Skeletal muscle tissue (tissue), 4 donors: ENCODE results near the gene NRL. TPM values are rescaled to one million over a fixed set of nuclear protein-coding genes. Genes with fewer than 3 reads are reported as not detected.

Source experiments
- H3K27ac ChIP-seq: one replicate; pipeline ENCODE4 v1.7.0; 2013; ENCODE audit warnings: mild to moderate bottlenecking, low read depth, low read length, inconsistent platforms
- H3K27me3 ChIP-seq, 3 donors: one replicate each; pipeline ENCODE4 v1.7.0; 2013; ENCODE audit warnings: low read length in 3 of 3; ENCODE audit not compliant: control insufficient read depth in 3 of 3, insufficient read depth in 3 of 3
- H3K36me3 ChIP-seq, 3 donors: one replicate each; pipeline ENCODE4 v1.7.0; 2013; ENCODE audit warnings: low read length in 3 of 3; ENCODE audit not compliant: control insufficient read depth in 3 of 3, insufficient read depth in 3 of 3
- H3K4me1 ChIP-seq, 3 donors: one replicate each; pipeline ENCODE4 v1.7.0; 2013; ENCODE audit warnings: low read length in 3 of 3, mild to moderate bottlenecking in 3 of 3; ENCODE audit not compliant: control insufficient read depth in 3 of 3, insufficient read depth in 3 of 3
- H3K4me3 ChIP-seq, 3 donors: one replicate each; pipeline ENCODE4 v1.7.0; 2013; ENCODE audit warnings: low read length in 3 of 3
- H3K9ac ChIP-seq, 3 donors: one replicate each; pipeline ENCODE4 v1.7.0; 2013; ENCODE audit warnings: low read length in 3 of 3, mild to moderate bottlenecking in 3 of 3, moderate library complexity in 2 of 3, low read depth in 1 of 3
- H3K9me3 ChIP-seq, 3 donors: one replicate each; pipeline ENCODE4 v1.7.0; 2013; ENCODE audit warnings: low read length in 3 of 3; ENCODE audit not compliant: control insufficient read depth in 3 of 3
- total RNA-seq: library from RNA; depleted of rRNA; stranded (reverse); fragments of >200 nt; gene quantifications from one replicate; pipeline ENCODE4 v1.2.3, GENCODE V29; 2014
- donor health status: Osteomylitis.

Gene NRL
- total RNA-seq, 1 donor from 2014 or later, result 2.1 TPM

GRCh38 chr14:24103451-24103850 is 11.3 kb downstream of the NRL start:
- Histone ChIP-seq H3K9me3 (no peaks in the 10 kb centered on the region), H3K4me3 (no peak overlapping the region), H3K27ac (no peak overlapping the region), H3K9ac (no peak overlapping the region), H3K27me3 (no peaks in the 10 kb centered on the region), H3K36me3 (peaks cover 0 to 3% (median 3%) of the 10 kb centered on the region in 3 donors), H3K4me1 (peaks cover 0 to 5% (median 2%) of the 10 kb centered on the region in 3 donors)

- Histone ChIP-seq H3K27me3 (no peaks in the 10 kb centered on the region), H3K36me3 (peaks cover 0 to 3% (median 3%) of the 10 kb centered on the region in 3 donors), H3K4me1 (peaks cover 0 to 5% (median 2%) of the 10 kb centered on the region in 3 donors), H3K9ac (no peak overlapping the region), H3K4me3 (no peak overlapping the region), H3K9me3 (no peaks in the 10 kb centered on the region), H3K27ac (no peak overlapping the region)
Measured at GRCh38 chr14:24102357-24103048, 12.2 kb downstream of the NRL start.

- Histone ChIP-seq H3K27ac (no peak overlapping the region), H3K4me3 (no peak overlapping the region), H3K36me3 (peaks cover 0 to 3% (median 3%) of the 10 kb centered on the region in 3 donors), H3K9me3 (no peaks in the 10 kb centered on the region), H3K4me1 (peaks cover 0 to 5% (median 2%) of the 10 kb centered on the region in 3 donors), H3K27me3 (no peaks in the 10 kb centered on the region), H3K9ac (no peak overlapping the region)
Measured at GRCh38 chr14:24100982-24101494, 13.7 kb downstream of the NRL start.

- H3K36me3 ChIP-seq, result peaks cover 0 to 3% (median 3%) of the 10 kb centered on the region in 3 donors
- no peak overlapping the region for H3K9ac ChIP-seq
Measured at GRCh38 chr14:24100197-24100981, 14.4 kb downstream of the NRL start.

GRCh38 chr14:24098927-24099813 is 15.6 kb downstream of the NRL start:
- Histone ChIP-seq H3K4me1 (peaks cover 9 to 21% (median 16%) of the 10 kb centered on the region in 3 donors), H3K36me3 (peaks cover 0 to 3% (median 3%) of the 10 kb centered on the region in 3 donors), H3K9me3 (no peaks in the 10 kb centered on the region), H3K4me3 (no peak overlapping the region), H3K27ac (no peak overlapping the region), H3K27me3 (no peaks in the 10 kb centered on the region), H3K9ac (no peak overlapping the region)

More at GRCh38 chr14:24100197-24100981, 14.4 kb downstream of the NRL start:
- no peak overlapping the region for H3K4me3 ChIP-seq
- no peaks in the 10 kb centered on the region for H3K9me3 ChIP-seq
- H3K4me1 ChIP-seq, result peaks cover 0 to 9% (median 6%) of the 10 kb centered on the region in 3 donors
- H3K27me3 ChIP-seq, result no peaks in the 10 kb centered on the region
- no peak overlapping the region for H3K27ac ChIP-seq

GRCh38 chr14:24098229-24098926 is 16.4 kb downstream of the NRL start:
- Histone ChIP-seq H3K27ac (no peak overlapping the region), H3K9ac (no peak overlapping the region), H3K36me3 (peaks cover 0 to 3% (median 0%) of the 10 kb centered on the region in 3 donors)

GRCh38 chr14:24096545-24097181 is 18.1 kb downstream of the NRL start:
- Histone ChIP-seq H3K4me3 (no peak overlapping the region), H3K27me3 (no peaks in the 10 kb centered on the region), H3K9ac (no peak overlapping the region), H3K4me1 (peaks cover 23 to 36% (median 33%) of the 10 kb centered on the region in 3 donors), H3K9me3 (no peaks in the 10 kb centered on the region), H3K36me3 (no peaks in the 10 kb centered on the region), H3K27ac (no peak overlapping the region)

More at GRCh38 chr14:24098229-24098926, 16.4 kb downstream of the NRL start:
- Histone ChIP-seq H3K4me1 (peaks cover 13 to 28% (median 20%) of the 10 kb centered on the region in 3 donors), H3K9me3 (no peaks in the 10 kb centered on the region), H3K27me3 (no peaks in the 10 kb centered on the region), H3K4me3 (no peak overlapping the region)

GRCh38 chr14:24095271-24096068 is 19.3 kb downstream of the NRL start:
- H3K27me3 ChIP-seq, result no peaks in the 10 kb centered on the region
- H3K4me1 ChIP-seq, result peaks cover 23 to 36% (median 33%) of the 10 kb centered on the region in 3 donors
- H3K9me3 ChIP-seq, result no peaks in the 10 kb centered on the region
- H3K36me3 ChIP-seq, result no peaks in the 10 kb centered on the region
- H3K9ac ChIP-seq, result peak overlapping the region; percentile 79 to 85 (median 83)
- H3K4me3 ChIP-seq, result peak overlapping the region; percentile 76 to 80 (median 79)
- H3K27ac ChIP-seq, result peak overlapping the region; percentile 74
